Measurements from ENCODE around the gene TTPAL. TPM values are rescaled to one million over a fixed set of nuclear protein-coding genes. Genes with fewer than 3 reads are reported as not detected.
A peak's percentile ranks its signal among the peaks of the same experiment; 100 is the strongest.

TTPAL gene
- total RNA-seq, 1 donor from 2014 or later, result 3.1 TPM

GRCh38 chr20:44527716-44528199 lies 52.1 kb downstream of the TTPAL start:
- Histone ChIP-seq H3K36me3 (ENCODE audit: control insufficient read depth in 3 of 3, insufficient read depth in 3 of 3, low read length in 3 of 3) (no peaks in the 10 kb centered on the region), H3K9me3 (ENCODE audit: control insufficient read depth in 3 of 3, low read length in 3 of 3) (no peaks in the 10 kb centered on the region), H3K9ac (ENCODE audit: low read depth in 1 of 3, low read length in 3 of 3) (no peak overlapping the region), H3K27ac (ENCODE audit: low read depth, low read length) (no peak overlapping the region), H3K4me3 (ENCODE audit: low read length in 3 of 3) (no peak overlapping the region), H3K27me3 (ENCODE audit: control insufficient read depth in 3 of 3, insufficient read depth in 3 of 3, low read length in 3 of 3) (no peaks in the 10 kb centered on the region), H3K4me1 (ENCODE audit: control insufficient read depth in 3 of 3, insufficient read depth in 3 of 3, low read length in 3 of 3) (peaks cover 5 to 15% (median 12%) of the 10 kb centered on the region in 3 donors)

GRCh38 chr20:44528309-44528708 lies 52.6 kb downstream of the TTPAL start:
- no peaks in the 10 kb centered on the region for H3K27me3 ChIP-seq (ENCODE audit: control insufficient read depth in 3 of 3, insufficient read depth in 3 of 3, low read length in 3 of 3)

GRCh38 chr20:44532259-44532980 lies 56.7 kb downstream of the TTPAL start:
- no peaks in the 10 kb centered on the region for H3K9me3 ChIP-seq (ENCODE audit: control insufficient read depth in 3 of 3, low read length in 3 of 3)
- H3K4me3 ChIP-seq (ENCODE audit: low read length in 3 of 3), result peak overlapping the region; percentile 80 to 94 (median 83)
- H3K27ac ChIP-seq (ENCODE audit: low read depth, low read length), result no peak overlapping the region
- H3K36me3 ChIP-seq (ENCODE audit: control insufficient read depth in 3 of 3, insufficient read depth in 3 of 3, low read length in 3 of 3), result no peaks in the 10 kb centered on the region
- H3K9ac ChIP-seq (ENCODE audit: low read depth in 1 of 3, low read length in 3 of 3), result peak overlapping the region; percentile 79 to 90 (median 79)
- no peaks in the 10 kb centered on the region for H3K27me3 ChIP-seq (ENCODE audit: control insufficient read depth in 3 of 3, insufficient read depth in 3 of 3, low read length in 3 of 3)
- peaks cover 5 to 15% (median 14%) of the 10 kb centered on the region in 3 donors for H3K4me1 ChIP-seq (ENCODE audit: control insufficient read depth in 3 of 3, insufficient read depth in 3 of 3, low read length in 3 of 3)

More at GRCh38 chr20:44528309-44528708, 52.6 kb downstream of the TTPAL start:
- no peaks in the 10 kb centered on the region for H3K36me3 ChIP-seq (ENCODE audit: control insufficient read depth in 3 of 3, insufficient read depth in 3 of 3, low read length in 3 of 3)
- H3K4me1 ChIP-seq (ENCODE audit: control insufficient read depth in 3 of 3, insufficient read depth in 3 of 3, low read length in 3 of 3), result peaks cover 5 to 15% (median 14%) of the 10 kb centered on the region in 3 donors
- H3K9me3 ChIP-seq (ENCODE audit: control insufficient read depth in 3 of 3, low read length in 3 of 3), result no peaks in the 10 kb centered on the region
- no peak overlapping the region for H3K27ac ChIP-seq (ENCODE audit: low read depth, low read length)
- no peak overlapping the region for H3K4me3 ChIP-seq (ENCODE audit: low read length in 3 of 3)
- H3K9ac ChIP-seq (ENCODE audit: low read depth in 1 of 3, low read length in 3 of 3), result no peak overlapping the region

- Histone ChIP-seq H3K27ac (ENCODE audit: low read depth, low read length) (no peak overlapping the region), H3K4me1 (ENCODE audit: control insufficient read depth in 3 of 3, insufficient read depth in 3 of 3, low read length in 3 of 3) (peaks cover 5 to 15% (median 14%) of the 10 kb centered on the region in 3 donors), H3K9ac (ENCODE audit: low read depth in 1 of 3, low read length in 3 of 3) (peak overlapping the region in 1 of 3 donors; percentile 79), H3K27me3 (ENCODE audit: control insufficient read depth in 3 of 3, insufficient read depth in 3 of 3, low read length in 3 of 3) (no peaks in the 10 kb centered on the region), H3K4me3 (ENCODE audit: low read length in 3 of 3) (peak overlapping the region in 2 of 3 donors; percentile 80 to 83), H3K36me3 (ENCODE audit: control insufficient read depth in 3 of 3, insufficient read depth in 3 of 3, low read length in 3 of 3) (no peaks in the 10 kb centered on the region), H3K9me3 (ENCODE audit: control insufficient read depth in 3 of 3, low read length in 3 of 3) (no peaks in the 10 kb centered on the region)
These were observed 57.3 kb downstream of the TTPAL start for GRCh38 chr20:44532981-44533331.

GRCh38 chr20:44533928-44534327 lies 58.3 kb downstream of the TTPAL start:
- no peaks in the 10 kb centered on the region for H3K36me3 ChIP-seq (ENCODE audit: control insufficient read depth in 3 of 3, insufficient read depth in 3 of 3, low read length in 3 of 3)
- H3K9me3 ChIP-seq (ENCODE audit: control insufficient read depth in 3 of 3, low read length in 3 of 3), result no peaks in the 10 kb centered on the region
- H3K4me1 ChIP-seq (ENCODE audit: control insufficient read depth in 3 of 3, insufficient read depth in 3 of 3, low read length in 3 of 3), result peaks cover 5 to 15% (median 14%) of the 10 kb centered on the region in 3 donors
- no peak overlapping the region for H3K4me3 ChIP-seq (ENCODE audit: low read length in 3 of 3)
- H3K27me3 ChIP-seq (ENCODE audit: control insufficient read depth in 3 of 3, insufficient read depth in 3 of 3, low read length in 3 of 3), result no peaks in the 10 kb centered on the region
- H3K27ac ChIP-seq (ENCODE audit: low read depth, low read length), result no peak overlapping the region
- H3K9ac ChIP-seq (ENCODE audit: low read depth in 1 of 3, low read length in 3 of 3), result no peak overlapping the region

GRCh38 chr20:44536175-44536574 lies 60.5 kb downstream of the TTPAL start:
- Histone ChIP-seq H3K9me3 (ENCODE audit: control insufficient read depth in 3 of 3, low read length in 3 of 3) (no peaks in the 10 kb centered on the region), H3K27me3 (ENCODE audit: control insufficient read depth in 3 of 3, insufficient read depth in 3 of 3, low read length in 3 of 3) (no peaks in the 10 kb centered on the region), H3K4me1 (ENCODE audit: control insufficient read depth in 3 of 3, insufficient read depth in 3 of 3, low read length in 3 of 3) (peaks cover 6 to 19% (median 14%) of the 10 kb centered on the region in 3 donors), H3K4me3 (ENCODE audit: low read length in 3 of 3) (no peak overlapping the region), H3K27ac (ENCODE audit: low read depth, low read length) (no peak overlapping the region), H3K9ac (ENCODE audit: low read depth in 1 of 3, low read length in 3 of 3) (no peak overlapping the region), H3K36me3 (ENCODE audit: control insufficient read depth in 3 of 3, insufficient read depth in 3 of 3, low read length in 3 of 3) (no peaks in the 10 kb centered on the region)

GRCh38 chr20:44537993-44538392 lies 62.3 kb downstream of the TTPAL start:
- no peaks in the 10 kb centered on the region for H3K36me3 ChIP-seq (ENCODE audit: control insufficient read depth in 3 of 3, insufficient read depth in 3 of 3, low read length in 3 of 3)
- no peaks in the 10 kb centered on the region for H3K9me3 ChIP-seq (ENCODE audit: control insufficient read depth in 3 of 3, low read length in 3 of 3)
- no peak overlapping the region for H3K9ac ChIP-seq (ENCODE audit: low read depth in 1 of 3, low read length in 3 of 3)
- no peak overlapping the region for H3K27ac ChIP-seq (ENCODE audit: low read depth, low read length)
- H3K4me3 ChIP-seq (ENCODE audit: low read length in 3 of 3), result no peak overlapping the region
- no peaks in the 10 kb centered on the region for H3K27me3 ChIP-seq (ENCODE audit: control insufficient read depth in 3 of 3, insufficient read depth in 3 of 3, low read length in 3 of 3)
- peaks cover 0 to 4% (median 3%) of the 10 kb centered on the region in 3 donors for H3K4me1 ChIP-seq (ENCODE audit: control insufficient read depth in 3 of 3, insufficient read depth in 3 of 3, low read length in 3 of 3)

GRCh38 chr20:44540834-44541233 lies 65.2 kb downstream of the TTPAL start:
- no peak overlapping the region for H3K4me3 ChIP-seq (ENCODE audit: low read length in 3 of 3)
- H3K27ac ChIP-seq (ENCODE audit: low read depth, low read length), result no peak overlapping the region
- no peaks in the 10 kb centered on the region for H3K27me3 ChIP-seq (ENCODE audit: control insufficient read depth in 3 of 3, insufficient read depth in 3 of 3, low read length in 3 of 3)
- no peak overlapping the region for H3K9ac ChIP-seq (ENCODE audit: low read depth in 1 of 3, low read length in 3 of 3)
- H3K36me3 ChIP-seq (ENCODE audit: control insufficient read depth in 3 of 3, insufficient read depth in 3 of 3, low read length in 3 of 3), result no peaks in the 10 kb centered on the region
- H3K9me3 ChIP-seq (ENCODE audit: control insufficient read depth in 3 of 3, low read length in 3 of 3), result no peaks in the 10 kb centered on the region
- H3K4me1 ChIP-seq (ENCODE audit: control insufficient read depth in 3 of 3, insufficient read depth in 3 of 3, low read length in 3 of 3), result peaks cover 0 to 10% (median 9%) of the 10 kb centered on the region in 3 donors

- Histone ChIP-seq H3K4me3 (ENCODE audit: low read length in 3 of 3) (no peak overlapping the region), H3K9ac (ENCODE audit: low read depth in 1 of 3, low read length in 3 of 3) (no peak overlapping the region), H3K27ac (ENCODE audit: low read depth, low read length) (no peak overlapping the region), H3K27me3 (ENCODE audit: control insufficient read depth in 3 of 3, insufficient read depth in 3 of 3, low read length in 3 of 3) (no peaks in the 10 kb centered on the region), H3K9me3 (ENCODE audit: control insufficient read depth in 3 of 3, low read length in 3 of 3) (no peaks in the 10 kb centered on the region), H3K36me3 (ENCODE audit: control insufficient read depth in 3 of 3, insufficient read depth in 3 of 3, low read length in 3 of 3) (no peaks in the 10 kb centered on the region), H3K4me1 (ENCODE audit: control insufficient read depth in 3 of 3, insufficient read depth in 3 of 3, low read length in 3 of 3) (peaks cover 0 to 10% (median 9%) of the 10 kb centered on the region in 3 donors)
These were observed 66.3 kb downstream of the TTPAL start for GRCh38 chr20:44541992-44542391.

GRCh38 chr20:44542890-44543289 lies 67.2 kb downstream of the TTPAL start:
- no peaks in the 10 kb centered on the region for H3K9me3 ChIP-seq (ENCODE audit: control insufficient read depth in 3 of 3, low read length in 3 of 3)
- no peaks in the 10 kb centered on the region for H3K27me3 ChIP-seq (ENCODE audit: control insufficient read depth in 3 of 3, insufficient read depth in 3 of 3, low read length in 3 of 3)
- no peak overlapping the region for H3K27ac ChIP-seq (ENCODE audit: low read depth, low read length)

More at GRCh38 chr20:44542890-44543289, 67.2 kb downstream of the TTPAL start:
- H3K4me1 ChIP-seq (ENCODE audit: control insufficient read depth in 3 of 3, insufficient read depth in 3 of 3, low read length in 3 of 3), result peaks cover 0 to 10% (median 9%) of the 10 kb centered on the region in 3 donors
- no peaks in the 10 kb centered on the region for H3K36me3 ChIP-seq (ENCODE audit: control insufficient read depth in 3 of 3, insufficient read depth in 3 of 3, low read length in 3 of 3)
- no peak overlapping the region for H3K9ac ChIP-seq (ENCODE audit: low read depth in 1 of 3, low read length in 3 of 3)
- H3K4me3 ChIP-seq (ENCODE audit: low read length in 3 of 3), result no peak overlapping the region

Measured in skeletal muscle tissue (tissue), 4 donors.